GM19452 (cell line): ENCODE measurements around the gene HPX.

Experiments
- ATAC-seq: cut with Tn5 transposase; IDR thresholded peaks from one replicate; pipeline ENCODE4 v1.9.1; 2021; ENCODE audit not compliant: unreplicated experiment

HPX gene

DNA sequence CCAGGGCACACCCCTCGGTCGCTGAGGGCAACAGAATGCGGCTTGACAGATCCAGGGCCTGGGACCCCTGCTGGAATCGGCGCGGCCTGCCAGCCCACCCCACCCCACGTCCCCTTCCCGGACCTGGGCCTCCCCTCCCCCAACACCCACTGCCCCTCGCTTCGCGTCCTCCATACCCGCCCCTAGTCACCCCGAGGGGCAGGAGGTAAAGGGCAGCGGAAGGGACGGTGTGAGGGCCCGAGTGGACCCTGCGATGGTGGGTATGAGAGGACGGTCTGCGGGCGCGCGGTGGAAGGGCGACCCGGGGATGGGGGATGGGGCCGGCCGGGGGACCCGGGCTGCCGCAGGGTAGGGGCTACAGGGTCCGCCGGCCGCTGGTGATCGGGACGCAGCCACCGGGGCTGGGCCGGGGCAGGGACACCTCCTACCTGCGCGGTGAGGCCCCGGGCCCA, 22.2 kb downstream of the HPX start:
- no peak for ATAC-seq

DNA sequence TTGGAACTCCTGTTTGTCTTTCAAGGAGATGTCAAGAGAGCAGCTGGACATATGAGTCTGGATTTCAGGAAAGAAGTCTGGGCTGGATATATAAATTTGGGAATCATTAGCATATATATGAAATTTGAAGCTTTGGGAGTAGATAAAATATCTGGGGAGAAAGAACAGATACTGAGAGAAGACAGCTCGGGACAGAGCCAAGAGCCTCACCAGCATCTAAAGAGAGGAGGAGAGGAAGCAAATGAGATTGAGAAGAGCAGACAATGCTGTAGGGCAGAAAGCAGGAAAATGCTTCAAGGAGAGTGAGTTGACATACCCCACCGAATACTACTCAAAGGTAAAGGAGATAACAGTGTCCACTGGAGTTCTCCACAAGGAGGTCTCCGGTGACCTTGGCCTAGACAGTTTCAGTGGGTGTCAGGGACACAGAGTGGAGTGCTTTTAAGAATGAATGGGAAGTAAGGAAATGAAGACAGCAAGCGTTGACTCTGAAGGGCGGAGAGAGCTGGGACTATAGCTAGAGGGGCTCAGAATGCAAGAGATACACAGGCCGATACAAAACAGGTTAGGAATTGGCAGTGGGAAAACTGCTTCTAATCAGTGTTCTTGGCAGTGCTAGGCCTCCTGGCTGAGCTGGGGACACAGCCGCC, 22.8 kb downstream of the HPX start:
- ATAC-seq = no peak

DNA sequence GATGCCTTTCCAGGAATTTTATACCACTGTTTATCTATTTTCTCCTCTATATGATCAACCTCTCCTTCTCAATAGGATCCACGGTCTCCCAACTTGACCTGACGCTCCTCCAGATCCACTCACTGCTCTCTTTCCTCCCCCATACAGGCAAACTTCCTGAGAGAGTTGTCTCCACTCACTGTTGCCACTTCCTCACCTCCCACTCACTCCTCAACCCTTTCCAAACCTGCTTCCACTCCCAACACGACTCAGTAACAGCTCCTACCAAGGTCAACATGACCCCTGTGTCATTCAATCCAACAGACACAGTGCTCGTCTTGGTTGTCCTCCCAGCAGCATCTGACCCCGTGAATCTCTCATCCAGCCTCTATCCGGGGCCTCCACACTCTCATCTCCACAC, 25.0 kb downstream of the HPX start:
- ATAC-seq = no peak

DNA sequence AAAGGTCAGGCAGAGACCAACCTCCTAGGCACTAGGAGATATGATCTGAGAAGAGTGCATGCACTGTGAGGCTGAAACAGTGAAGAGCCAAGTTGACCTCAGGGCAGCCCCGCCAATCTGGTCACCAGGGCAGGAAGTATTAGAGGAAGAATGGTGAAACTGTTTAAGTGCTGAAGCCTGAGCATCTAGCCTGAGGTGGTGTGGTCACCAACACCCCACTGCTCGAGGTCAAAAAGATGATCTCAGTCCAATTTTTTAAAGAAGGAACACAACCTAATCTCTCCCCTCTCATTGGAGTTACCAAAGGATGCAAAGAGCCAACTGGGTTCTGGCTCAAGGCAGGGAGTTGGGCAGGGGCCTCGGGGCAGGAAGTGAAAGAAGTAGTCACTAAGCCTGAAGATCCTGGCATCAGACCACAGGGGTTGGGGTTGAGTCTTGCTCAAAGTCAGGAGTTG, 25.9 kb downstream of the HPX start:
- peak; percentile 57 for ATAC-seq

DNA sequence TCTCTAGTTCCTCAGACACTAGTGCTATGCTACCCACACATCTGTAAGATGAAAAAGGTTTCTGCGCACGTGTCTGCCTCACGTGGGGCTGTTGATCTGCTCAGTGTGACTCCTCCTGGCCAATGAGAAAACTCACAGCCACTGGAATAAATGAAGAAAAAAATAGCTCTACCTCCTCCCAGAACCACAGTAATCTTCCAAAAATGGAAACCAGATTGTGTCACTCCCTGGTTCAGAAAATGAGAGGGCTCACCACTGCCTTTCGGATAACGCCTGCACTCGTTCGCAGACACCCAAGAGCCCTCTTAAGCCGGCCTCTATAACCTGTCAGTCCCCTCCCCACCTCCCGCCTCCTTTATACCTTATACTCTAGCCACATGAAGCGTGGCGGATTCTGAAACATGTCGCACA, 27.0 kb downstream of the HPX start:
- no peak for ATAC-seq

DNA sequence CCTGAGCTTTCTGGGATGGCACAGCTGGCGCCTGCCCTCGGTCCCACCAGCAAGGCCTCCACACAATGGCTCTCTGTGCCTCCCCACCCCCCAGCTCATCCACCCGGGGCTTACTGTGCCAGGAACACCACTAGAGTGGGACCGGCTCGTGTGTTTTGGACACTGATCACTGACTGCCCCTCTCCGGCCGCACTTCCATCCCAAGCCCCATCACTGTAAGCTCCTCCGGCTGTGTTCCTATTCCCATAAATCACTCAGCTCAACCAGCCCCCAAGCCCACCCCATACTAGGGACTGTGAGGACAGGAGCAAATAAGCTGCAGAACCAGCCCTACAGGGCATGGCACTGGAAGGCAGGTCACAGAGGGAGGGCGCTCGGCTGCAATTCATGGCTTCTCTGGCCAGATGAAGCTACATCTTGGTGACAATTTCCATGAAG, 29.2 kb downstream of the HPX start:
- no peak for ATAC-seq

DNA sequence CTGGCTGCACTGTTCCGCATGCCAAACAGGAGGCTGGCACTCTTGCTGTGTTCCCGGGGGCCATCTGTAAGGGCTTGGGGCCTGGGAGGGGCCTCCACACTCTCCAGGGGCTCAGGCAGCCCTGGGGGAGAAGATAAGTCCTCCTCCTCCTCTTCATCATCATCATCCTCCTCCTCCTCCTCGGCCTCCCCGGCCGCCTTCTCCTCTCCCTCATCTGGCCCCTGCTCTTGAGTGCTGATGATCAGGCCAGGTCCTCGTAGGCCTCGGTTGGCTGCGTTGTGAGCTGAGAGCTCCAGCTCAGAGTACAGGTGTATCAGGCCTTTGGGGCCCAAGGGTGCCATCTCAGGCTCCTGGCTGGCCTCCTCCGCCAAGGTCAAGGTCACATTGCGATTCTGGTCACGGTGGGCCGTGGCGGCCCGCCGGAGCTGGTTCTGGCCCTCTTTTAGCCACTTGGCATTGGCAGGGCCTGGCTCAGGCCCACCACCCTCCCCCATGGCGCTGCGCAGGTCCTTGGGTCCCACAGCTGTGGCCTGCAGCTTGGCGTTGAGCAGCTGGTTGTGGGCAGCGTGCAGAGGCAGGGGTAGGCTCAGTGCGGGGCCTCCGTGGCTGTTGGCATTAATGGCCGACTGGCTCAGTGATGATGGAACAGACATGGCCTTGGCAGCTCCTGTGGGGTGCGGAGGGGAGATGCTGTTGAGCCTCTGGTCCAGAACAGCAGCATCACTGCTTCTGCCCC, 29.9 kb downstream of the HPX start:
- no peak for ATAC-seq

DNA sequence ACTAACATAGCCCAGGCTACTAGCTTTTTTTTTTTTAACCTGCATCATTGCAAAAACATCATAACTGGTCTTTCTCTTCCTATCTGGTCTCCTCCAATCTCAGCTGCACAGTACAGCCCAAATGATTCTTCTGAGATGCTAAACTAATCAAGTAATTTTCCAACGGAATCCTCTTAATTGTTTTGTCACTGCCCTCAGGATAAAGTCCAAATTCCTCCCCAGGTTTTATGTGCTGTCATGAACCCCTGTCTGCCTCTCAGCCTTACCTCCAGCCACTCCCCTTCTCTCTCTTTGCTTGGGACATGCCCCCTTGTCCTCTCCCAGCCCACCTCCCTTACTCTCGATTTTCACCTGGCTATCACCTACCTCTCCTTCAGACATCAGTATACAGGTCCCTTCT, 34.4 kb downstream of the HPX start:
- no peak for ATAC-seq

DNA sequence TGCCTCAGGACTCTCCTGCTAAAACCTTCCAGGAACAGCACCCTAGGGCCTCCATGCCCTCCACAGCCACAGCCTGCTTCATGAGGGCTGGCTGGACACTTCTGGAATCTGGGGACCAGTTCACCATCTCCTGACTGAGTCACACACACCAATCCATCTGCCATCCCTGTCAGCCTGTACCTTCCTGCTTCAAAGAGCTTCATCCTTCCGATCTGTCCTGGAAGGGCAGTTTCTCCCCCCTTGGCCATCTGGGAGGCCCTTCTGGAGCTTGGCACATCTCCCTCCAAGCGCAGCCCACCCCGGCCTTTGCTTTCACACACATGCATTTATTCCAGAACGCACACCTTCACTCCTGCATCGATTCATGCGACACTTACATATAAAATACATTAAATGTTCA, 34.9 kb downstream of the HPX start:
- ATAC-seq = no peak

DNA sequence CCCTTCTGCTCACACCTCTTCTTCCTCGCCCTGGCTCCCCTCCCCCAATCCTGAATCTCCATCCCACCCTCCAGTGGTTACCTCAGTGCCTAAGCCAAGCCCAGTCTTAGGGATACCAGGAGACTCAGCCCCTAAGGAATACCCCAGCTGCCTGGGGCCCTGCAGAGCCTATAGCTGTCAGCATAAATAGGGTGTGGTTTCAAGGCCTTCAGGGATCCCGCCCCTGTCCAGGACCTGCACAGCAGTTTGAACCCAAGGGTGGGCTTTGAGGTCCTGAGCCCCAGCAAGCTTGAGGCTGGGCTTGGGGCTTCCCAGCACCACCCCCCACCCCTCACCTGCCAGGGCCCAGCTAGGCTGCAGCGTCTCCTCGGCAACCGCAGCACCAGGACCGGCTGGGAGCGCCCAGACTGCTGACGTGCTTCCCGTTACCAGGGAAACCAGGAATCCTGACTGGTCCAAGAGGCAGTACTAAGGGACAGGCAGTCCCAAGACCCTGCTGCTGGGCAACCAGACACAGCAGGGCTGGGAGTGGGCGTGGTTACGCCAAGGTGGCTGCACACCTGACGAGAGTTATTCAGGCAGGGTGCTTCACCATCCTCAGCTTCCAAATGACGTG, 35.6 kb downstream of the HPX start:
- no peak for ATAC-seq

DNA sequence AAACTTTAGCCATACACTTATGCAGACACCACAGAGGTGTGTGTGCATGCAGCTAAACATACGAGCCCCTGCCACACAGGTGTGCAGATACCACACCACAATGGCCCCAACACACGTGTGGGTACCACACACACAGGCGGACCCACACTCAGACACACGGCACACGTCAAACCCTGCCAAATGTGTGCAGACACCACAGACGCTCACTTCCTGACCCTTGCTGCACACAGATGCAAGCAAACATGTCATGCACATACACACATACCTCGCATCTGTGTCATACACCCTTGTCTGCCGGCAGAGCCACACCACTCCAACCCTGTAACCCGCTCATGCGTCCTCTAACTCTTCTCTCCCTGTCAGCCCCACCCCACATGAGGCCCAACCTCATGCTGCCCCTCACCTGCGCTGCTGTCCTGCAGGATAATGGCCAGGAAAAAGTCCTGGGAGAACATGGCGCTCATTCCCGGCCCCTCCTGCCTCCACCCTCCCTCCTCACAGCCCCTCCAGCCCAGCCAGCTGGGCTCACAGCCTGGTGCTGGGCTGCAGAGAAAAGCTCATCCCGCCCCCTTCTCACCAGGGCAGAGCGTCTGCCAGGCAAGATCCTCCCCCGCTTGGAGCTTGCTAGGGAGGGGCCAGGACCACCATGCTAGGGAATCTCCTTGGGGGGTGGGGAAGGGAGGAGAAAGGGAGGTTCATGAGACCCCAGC, 36.3 kb downstream of the HPX start:
- ATAC-seq = no peak

DNA sequence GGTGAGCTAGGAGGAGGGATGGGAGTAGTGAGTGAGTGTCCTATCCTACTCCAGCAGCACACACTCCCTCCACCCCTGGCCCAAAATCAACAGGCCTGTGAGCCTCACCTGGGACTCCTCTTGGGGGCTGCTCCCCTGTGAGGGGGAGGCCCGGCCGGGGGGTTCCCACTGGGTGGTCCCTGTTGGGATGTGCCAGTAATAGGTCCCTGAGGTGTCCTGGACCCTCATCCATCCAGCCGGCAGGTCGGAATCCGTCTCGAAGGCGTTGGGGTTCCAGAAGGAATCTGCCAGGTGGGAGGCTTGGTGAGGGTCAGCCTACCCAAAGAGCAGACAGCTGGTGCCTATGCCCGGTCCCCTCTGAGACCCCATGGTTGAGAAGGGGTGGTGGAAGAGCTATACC, 37.2 kb downstream of the HPX start:
- ATAC-seq = no peak

DNA sequence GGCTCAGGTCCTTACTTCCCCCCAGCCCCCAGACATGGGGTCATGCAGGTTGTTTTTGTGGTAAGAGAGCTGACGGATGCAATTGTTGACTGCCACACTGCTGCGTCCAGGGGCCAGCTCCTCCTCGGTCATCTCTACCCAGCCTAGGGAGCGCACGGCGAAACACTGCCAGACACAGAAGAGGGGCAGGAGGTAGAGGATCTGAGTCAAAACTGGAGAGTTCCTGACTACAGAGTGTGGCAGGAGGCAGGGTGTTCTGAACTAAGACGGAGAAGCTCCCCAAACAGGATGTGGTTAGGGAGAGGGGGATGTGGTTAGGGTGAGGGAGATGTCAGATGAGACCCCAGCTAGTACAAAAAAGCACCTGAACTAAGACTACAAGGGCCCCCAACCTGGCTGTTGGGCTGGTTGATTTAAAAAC, 38.2 kb downstream of the HPX start:
- peak; percentile 90 for ATAC-seq

DNA sequence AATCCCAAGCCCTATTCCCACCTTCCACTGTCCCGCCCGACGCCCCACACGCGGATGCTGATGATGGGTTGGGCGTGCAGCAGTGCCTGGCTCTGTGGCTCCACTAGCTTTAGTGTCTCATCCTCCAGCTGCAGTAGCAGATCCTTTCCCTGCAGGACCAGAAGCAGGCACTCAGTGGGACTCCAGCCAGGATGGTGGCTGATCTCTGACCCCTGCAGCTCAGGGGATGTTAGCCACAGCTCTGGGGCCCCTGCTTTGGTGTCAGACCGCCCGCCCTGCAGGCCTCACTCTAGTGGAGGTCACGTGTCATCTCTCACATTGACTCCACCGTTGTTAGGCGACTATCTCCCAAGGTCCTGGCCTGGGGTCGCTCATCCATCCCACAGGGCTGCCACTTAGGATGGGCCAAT, 38.7 kb downstream of the HPX start:
- ATAC-seq = peak; percentile 51

DNA sequence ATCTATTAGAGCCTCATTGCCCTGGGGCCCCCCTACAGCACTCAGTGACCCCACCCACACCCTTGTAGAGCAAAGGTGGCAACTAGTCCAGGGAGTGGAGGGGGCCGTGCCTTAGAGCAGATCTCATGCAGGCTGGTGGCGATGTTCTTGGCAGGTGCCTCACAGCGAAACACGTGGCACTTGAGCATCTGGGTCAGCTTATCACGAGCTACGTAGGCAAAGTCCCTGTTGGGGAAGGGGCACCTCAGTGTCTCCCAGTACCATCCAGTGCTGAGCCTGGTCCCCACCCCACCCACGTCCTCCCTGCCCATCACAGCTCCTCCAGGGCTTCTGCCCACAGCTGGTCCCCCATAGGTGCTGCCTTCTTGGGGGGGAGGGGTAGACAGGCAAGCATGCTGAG, 39.3 kb downstream of the HPX start:
- ATAC-seq = no peak

DNA sequence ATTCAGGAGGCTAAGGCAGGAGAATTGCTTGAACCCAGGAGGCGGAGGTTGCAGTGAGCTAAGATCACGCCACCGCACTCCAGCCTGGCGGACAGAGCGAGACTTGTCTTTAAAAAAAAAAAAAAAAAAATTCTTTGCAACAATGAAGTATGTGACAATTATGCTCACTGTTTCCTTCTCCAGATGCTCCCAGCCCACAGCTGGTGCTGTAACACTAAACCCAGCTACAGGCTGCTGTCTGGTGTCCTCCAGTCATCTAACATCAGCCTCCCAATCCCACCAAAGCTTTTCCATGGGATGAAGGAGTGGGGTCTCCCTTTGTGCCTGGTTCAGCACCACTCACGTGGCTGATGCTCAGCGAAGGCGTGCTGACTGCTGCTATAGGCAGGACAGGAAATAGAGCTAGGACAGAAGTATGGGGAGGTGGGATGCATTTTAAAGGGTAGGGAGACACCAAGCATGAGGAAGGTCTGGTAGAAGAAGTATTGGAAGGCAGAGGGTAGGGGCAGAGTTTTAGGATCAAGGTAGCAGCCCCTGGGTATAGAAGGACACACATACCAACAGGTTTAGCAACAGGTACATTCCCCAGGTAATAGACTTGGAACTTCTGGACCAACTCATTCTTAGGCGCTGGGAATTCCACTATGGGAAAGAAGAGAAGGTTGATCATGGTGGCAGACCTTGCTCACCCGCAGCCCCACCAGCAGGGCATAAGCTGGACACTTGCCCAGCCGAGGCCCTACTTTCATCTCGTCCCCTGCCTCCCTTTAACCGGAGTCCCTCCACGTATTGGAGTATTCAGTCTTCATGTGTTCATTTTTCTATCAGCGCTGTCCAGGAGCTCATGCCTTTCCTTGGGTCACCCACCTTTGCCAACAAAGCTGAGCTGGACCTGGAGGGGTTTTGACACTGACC, 40.1 kb downstream of the HPX start:
- ATAC-seq = no peak

DNA sequence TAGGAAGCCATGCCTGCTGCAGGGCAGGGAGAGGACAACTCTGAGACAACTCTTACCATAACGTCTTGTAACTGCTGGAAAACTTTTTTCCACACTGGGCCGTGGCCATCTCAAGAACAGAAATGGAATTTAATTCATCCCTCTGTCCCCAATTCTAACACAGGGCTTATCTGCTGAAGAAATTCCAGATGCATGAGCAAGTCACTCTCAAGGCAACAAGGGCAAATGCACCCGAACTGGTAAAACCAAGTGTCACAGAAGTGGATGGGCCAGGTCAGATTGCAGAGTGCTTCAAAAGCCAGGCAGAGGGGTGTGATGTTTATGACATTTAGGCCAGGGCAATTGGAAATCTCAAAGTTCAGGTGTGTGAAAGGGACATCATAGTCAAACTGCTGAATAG, 43.2 kb downstream of the HPX start:
- ATAC-seq = no peak

DNA sequence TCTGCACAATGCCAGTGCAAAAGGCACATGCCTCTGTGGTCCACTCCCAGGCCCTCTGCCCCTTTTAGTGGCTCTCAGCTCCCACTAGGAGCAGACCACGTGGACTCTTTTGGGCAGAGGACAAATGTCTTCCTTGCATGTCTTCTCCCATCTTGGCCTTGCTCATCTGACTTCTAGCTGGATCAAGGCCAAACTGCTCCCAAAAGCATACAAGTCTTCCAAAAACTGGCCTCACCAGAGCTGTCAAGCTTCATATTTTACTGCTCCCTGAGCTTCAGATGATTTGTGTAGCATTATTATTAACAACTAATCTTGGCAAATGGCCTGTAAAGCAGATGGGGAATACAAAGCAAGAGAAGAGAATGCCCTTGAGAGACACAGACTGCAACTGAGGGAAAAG, 43.6 kb downstream of the HPX start:
- ATAC-seq = no peak

DNA sequence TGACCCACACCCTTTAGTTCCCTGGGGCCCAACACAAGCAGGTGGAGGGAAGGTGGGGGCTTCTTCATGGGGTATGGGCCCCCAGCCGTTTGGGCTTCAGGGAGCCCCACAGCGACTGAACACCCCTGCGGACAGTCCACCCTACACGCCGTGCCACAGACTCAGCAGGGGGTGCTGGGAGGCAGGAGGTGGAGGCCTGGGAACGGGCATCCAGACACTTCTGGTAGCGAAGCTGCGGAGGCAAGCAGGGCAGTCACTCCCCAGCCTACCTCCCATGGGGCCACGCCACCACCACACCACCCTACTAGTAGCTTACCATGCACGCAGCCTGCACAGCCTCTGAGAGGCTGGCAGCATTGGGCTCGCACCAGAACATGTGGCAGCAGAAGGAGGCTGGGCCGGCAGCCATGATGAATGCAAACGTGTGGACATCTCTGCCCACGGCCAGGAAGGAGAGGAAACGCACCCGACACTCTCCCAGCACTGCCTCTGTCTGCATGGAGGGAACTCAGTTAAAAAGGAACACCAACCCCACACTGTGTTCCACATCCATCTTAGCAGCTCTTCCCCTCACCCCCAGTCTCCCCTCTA, 45.2 kb downstream of the HPX start:
- no peak for ATAC-seq

DNA sequence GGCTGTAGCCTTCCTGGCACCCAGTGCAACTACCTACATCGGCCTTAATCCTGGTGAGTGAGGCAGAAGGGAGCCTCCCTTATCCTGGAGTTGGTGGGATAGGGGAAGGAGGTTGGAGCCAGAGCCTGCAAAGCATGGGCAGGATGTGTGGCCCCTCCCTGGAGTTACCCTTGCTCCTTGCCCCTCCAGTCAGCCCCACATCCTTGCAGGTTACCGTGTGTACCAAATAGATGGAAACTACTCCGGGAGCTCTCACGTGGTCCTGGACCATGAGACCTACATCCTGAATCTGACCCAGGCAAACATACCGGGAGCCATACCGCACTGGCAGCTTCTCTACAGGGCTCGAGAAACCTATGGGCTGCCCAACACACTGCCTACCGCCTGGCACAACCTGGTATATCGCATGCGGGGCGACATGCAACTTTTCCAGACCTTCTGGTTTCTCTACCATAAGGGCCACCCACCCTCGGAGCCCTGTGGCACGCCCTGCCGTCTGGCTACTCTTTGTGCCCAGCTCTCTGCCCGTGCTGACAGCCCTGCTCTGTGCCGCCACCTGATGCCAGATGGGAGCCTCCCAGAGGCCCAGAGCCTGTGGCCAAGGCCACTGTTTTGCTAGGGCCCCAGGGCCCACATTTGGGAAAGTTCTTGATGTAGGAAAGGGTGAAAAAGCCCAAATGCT, 46.7 kb downstream of the HPX start:
- ATAC-seq = no peak
